ENCODE measurements around the gene CCDC88C. TPM values are rescaled to one million over a fixed set of nuclear protein-coding genes. Genes with fewer than 3 reads are reported as not detected.

The CCDC88C gene
- total RNA-seq, 1 donor from 2014 or later: 12.4 TPM

DNA sequence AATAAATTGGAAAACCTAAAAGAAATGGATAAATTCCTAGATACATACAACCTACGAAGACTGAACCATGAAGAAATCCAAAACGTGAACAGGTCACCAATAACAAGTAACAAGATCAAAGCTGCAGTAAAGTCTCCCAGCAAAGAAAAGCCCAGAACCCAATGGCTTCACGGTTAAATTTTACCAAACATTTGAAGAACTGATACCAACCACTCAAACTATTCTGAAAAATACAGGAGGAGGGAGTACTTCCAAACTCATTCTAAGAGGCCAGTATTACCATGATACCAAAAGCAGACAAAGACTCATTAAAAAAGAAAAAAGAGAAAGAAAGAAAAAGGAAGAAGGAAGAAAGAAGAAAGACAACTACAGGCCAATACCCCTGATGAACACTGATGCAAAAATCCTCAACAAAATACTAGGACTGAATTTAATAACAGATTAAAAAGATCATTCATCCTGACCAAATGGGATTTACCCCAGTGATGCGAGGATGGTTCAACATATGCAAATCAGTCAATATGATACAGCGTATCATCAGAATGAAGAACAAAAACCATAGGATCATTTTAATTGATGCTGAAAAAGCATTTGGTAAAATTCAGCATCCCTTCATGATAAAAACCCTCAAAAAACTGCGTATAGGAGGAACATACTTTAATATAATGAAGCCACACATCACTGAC lies 26.9 kb upstream of the CCDC88C start:
- FAIRE-seq: no peak
- TF ChIP-seq EZH2 (IDR thresholded peaks at IDR 0.05; ENCODE audit: insufficient read depth, low read length) (no peak), CTCF (IDR thresholded peaks at IDR 0.05; ENCODE audit: insufficient read depth, low read depth, low read length) (no peak)

DNA sequence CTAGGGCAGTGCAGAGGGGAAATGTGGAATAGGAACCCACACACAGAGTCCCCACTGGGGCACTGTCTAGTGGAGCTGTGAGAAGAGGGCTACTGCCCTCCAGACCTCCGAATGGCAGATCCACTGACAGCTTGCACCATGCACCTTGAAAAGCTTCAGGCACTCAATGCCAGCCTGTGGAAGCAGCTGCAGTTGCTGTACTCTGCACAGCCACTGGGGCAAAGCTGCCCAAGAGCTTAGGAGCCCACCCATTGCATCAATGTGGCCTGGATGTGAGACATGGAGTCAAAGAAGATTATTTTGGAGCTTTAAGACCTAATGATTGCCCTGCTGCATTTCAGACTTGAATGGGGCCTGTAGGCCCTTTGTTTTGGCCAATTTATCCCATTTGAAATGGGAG lies 21.7 kb upstream of the CCDC88C start:
- Histone ChIP-seq H4K20me1 (ENCODE audit: insufficient read depth, low read length) (no peaks in the 10 kb centered on the region), H3K9ac (ENCODE audit: low read length) (no peak overlapping the region), H3K9me3 (ENCODE audit: insufficient read depth, low read depth, low read length) (peaks cover 3% of the 10 kb centered on the region), H3K4me2 (ENCODE audit: low read length) (no peak overlapping the region), H3K27me3 (ENCODE audit: insufficient read depth, low read length) (no peaks in the 10 kb centered on the region), H3K4me1 (ENCODE audit: insufficient read depth, low read length) (no peaks in the 10 kb centered on the region), H3K79me2 (ENCODE audit: insufficient read depth, low read length) (no peaks in the 10 kb centered on the region), H2AFZ (ENCODE audit: low read depth, low read length) (no peak overlapping the region), H3K27ac (ENCODE audit: low read depth, low read length) (no peak overlapping the region), H3K4me3 (ENCODE audit: insufficient read depth, low read depth, low read length) (no peak overlapping the region), H3K36me3 (ENCODE audit: insufficient read depth, low read length) (no peaks in the 10 kb centered on the region)
- TF ChIP-seq EZH2 (IDR thresholded peaks at IDR 0.05; ENCODE audit: insufficient read depth, low read length) (no peak), CTCF (IDR thresholded peaks at IDR 0.05; ENCODE audit: insufficient read depth, low read depth, low read length) (no peak)
- Mint-ChIP-seq H3K27ac (ENCODE audit: unreplicated experiment) (no peak overlapping the region), H3K4me1 (ENCODE audit: low read depth, unreplicated experiment) (no peaks in the 10 kb centered on the region), H3K27me3 (ENCODE audit: low read depth, unreplicated experiment) (no peaks in the 10 kb centered on the region), H3K36me3 (ENCODE audit: low read depth, unreplicated experiment) (peaks cover 7% of the 10 kb centered on the region), H3K9me3 (ENCODE audit: unreplicated experiment) (peaks cover 20% of the 10 kb centered on the region), H3K4me3 (ENCODE audit: unreplicated experiment) (no peak overlapping the region)
- DNase-seq (ENCODE audit: low read depth): no peak
- FAIRE-seq: no peak

More for the DNA sequence above, 26.9 kb upstream of the CCDC88C start:
- Mint-ChIP-seq H3K4me1 (ENCODE audit: low read depth, unreplicated experiment) (no peaks in the 10 kb centered on the region), H3K9me3 (ENCODE audit: unreplicated experiment) (peaks cover 8% of the 10 kb centered on the region), H3K36me3 (ENCODE audit: low read depth, unreplicated experiment) (peaks cover 2% of the 10 kb centered on the region), H3K27me3 (ENCODE audit: low read depth, unreplicated experiment) (peaks cover 4% of the 10 kb centered on the region), H3K27ac (ENCODE audit: unreplicated experiment) (no peak overlapping the region), H3K4me3 (ENCODE audit: unreplicated experiment) (no peak overlapping the region)
- Histone ChIP-seq H3K36me3 (ENCODE audit: insufficient read depth, low read length) (no peaks in the 10 kb centered on the region), H3K4me3 (ENCODE audit: insufficient read depth, low read depth, low read length) (no peak overlapping the region), H3K4me1 (ENCODE audit: insufficient read depth, low read length) (no peaks in the 10 kb centered on the region), H3K4me2 (ENCODE audit: low read length) (no peak overlapping the region), H3K79me2 (ENCODE audit: insufficient read depth, low read length) (no peaks in the 10 kb centered on the region), H3K27me3 (ENCODE audit: insufficient read depth, low read length) (no peaks in the 10 kb centered on the region), H4K20me1 (ENCODE audit: insufficient read depth, low read length) (no peaks in the 10 kb centered on the region), H3K27ac (ENCODE audit: low read depth, low read length) (no peak overlapping the region), H3K9ac (ENCODE audit: low read length) (no peak overlapping the region), H3K9me3 (ENCODE audit: insufficient read depth, low read depth, low read length) (peaks cover 2% of the 10 kb centered on the region), H2AFZ (ENCODE audit: low read depth, low read length) (no peak overlapping the region)
- DNase-seq (ENCODE audit: low read depth): no peak

DNA sequence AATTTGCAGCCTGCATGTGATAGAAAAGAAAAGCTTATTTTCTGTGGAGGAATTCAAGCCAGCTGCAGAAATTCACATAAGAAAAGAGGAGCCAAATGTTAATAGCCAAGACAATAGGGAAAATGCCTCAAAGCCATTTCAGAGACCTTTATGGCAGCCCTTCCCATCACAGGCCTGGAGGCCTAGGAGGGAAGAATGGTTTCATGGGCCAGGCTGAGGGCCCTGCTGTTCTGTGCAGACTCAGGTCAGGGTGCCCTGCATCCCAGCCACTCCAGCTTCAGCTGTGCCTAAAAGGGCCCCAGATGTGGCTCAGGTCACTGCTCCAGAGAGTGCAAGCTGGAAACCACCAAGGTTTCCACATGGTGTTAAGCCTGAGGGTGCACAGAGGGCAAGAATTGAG lies 21.2 kb upstream of the CCDC88C start:
- no peak for FAIRE-seq
- no peak overlapping the region for H3K4me3 ChIP-seq (ENCODE audit: insufficient read depth, low read depth, low read length)
- no peak overlapping the region for H3K4me3 Mint-ChIP-seq (ENCODE audit: unreplicated experiment)

More for the DNA sequence above, 21.2 kb upstream of the CCDC88C start:
- Histone ChIP-seq H3K4me1 (ENCODE audit: insufficient read depth, low read length) (no peaks in the 10 kb centered on the region), H3K79me2 (ENCODE audit: insufficient read depth, low read length) (no peaks in the 10 kb centered on the region), H3K27me3 (ENCODE audit: insufficient read depth, low read length) (no peaks in the 10 kb centered on the region), H2AFZ (ENCODE audit: low read depth, low read length) (no peak overlapping the region), H3K36me3 (ENCODE audit: insufficient read depth, low read length) (no peaks in the 10 kb centered on the region), H3K27ac (ENCODE audit: low read depth, low read length) (no peak overlapping the region), H3K4me2 (ENCODE audit: low read length) (no peak overlapping the region), H3K9me3 (ENCODE audit: insufficient read depth, low read depth, low read length) (peaks cover 3% of the 10 kb centered on the region), H3K9ac (ENCODE audit: low read length) (no peak overlapping the region), H4K20me1 (ENCODE audit: insufficient read depth, low read length) (no peaks in the 10 kb centered on the region)
- Mint-ChIP-seq H3K36me3 (ENCODE audit: low read depth, unreplicated experiment) (peaks cover 7% of the 10 kb centered on the region), H3K27me3 (ENCODE audit: low read depth, unreplicated experiment) (no peaks in the 10 kb centered on the region), H3K9me3 (ENCODE audit: unreplicated experiment) (peaks cover 20% of the 10 kb centered on the region), H3K27ac (ENCODE audit: unreplicated experiment) (no peak overlapping the region), H3K4me1 (ENCODE audit: low read depth, unreplicated experiment) (no peaks in the 10 kb centered on the region)
- no peak for DNase-seq (ENCODE audit: low read depth)
- no peak for TF ChIP-seq EZH2 (IDR thresholded peaks at IDR 0.05; ENCODE audit: insufficient read depth, low read length)
- TF ChIP-seq CTCF (IDR thresholded peaks at IDR 0.05; ENCODE audit: insufficient read depth, low read depth, low read length): no peak
